Left lung (tissue), 10 donors: Measurements from ENCODE around the gene WIZ. TPM values are rescaled to one million over a fixed set of nuclear protein-coding genes. Genes with fewer than 3 reads are reported as not detected.

Source experiments
- ATAC-seq: fragments of 200-7000 bp; cut with Tn5 transposase; one replicate; pipeline ENCODE4 v1.9.1; 2020; ENCODE audit warnings: moderate library complexity
- DNase-seq, 4 donors: peaks; one replicate each; pipeline ENCODE4 v3.0.0-alpha.2; 2013 to 2020
- H3K27ac ChIP-seq, 2 donors: fragments of 200-600 bp; sonication (generic) in 1 of 2; one replicate each; pipeline versions ENCODE4 v1.5.0 to v1.8.0; 2020 to 2021
- H3K27me3 ChIP-seq, 2 donors: fragments of 200-600 bp; sonication (generic) in 1 of 2; one replicate each; pipeline versions ENCODE4 v1.5.0 to v1.8.0; 2020 to 2021
- H3K36me3 ChIP-seq, 2 donors: fragments of 200-600 bp; sonication (generic) in 1 of 2; one replicate each; pipeline versions ENCODE4 v1.5.0 to v1.8.0; 2020 to 2021
- H3K4me1 ChIP-seq, 2 donors: fragments of 200-600 bp; one replicate each; pipeline ENCODE4 v1.8.0; 2021
- H3K4me3 ChIP-seq, 2 donors: fragments of 200-600 bp; sonication (generic) in 1 of 2; one replicate each; pipeline versions ENCODE4 v1.5.0 to v1.8.0; 2020 to 2021; ENCODE audit warnings: mild to moderate bottlenecking in 1 of 2
- H3K9me3 ChIP-seq, 2 donors: fragments of 200-600 bp; sonication (generic) in 1 of 2; one replicate each; pipeline versions ENCODE4 v1.5.0 to v1.8.0; 2020 to 2021
- CTCF ChIP-seq, 2 donors: fragments of 200-600 bp; sonication (generic) in 1 of 2; IDR thresholded peaks; one replicate each; pipeline versions ENCODE4 v1.5.0 to v1.8.0; 2021; ENCODE audit warnings: antibody characterized with exemption in 2 of 2
- intact Hi-C, 2 donors: fragments of 100-400 bp; cut with DNase I; formaldehyde crosslinking; loops; one replicate each; pipeline versions ENCODE4 v1.11.2 to v1.14.2; 2022
- polyA plus RNA-seq, 6 donors: library from polyadenylated mRNA; unstranded; fragments of 120-200 nt; gene quantifications; one replicate each; pipeline ENCODE4 v1.2.1, GENCODE V29; 2013; ENCODE audit not compliant: insufficient read length in 6 of 6
- total RNA-seq, 2 donors: library from RNA; stranded (reverse); fragmentation: NEBNext Ultra II Directional; extraction: Animal tissue kit (Norgen Biotek cat#: 25700); gene quantifications; one replicate each; pipeline ENCODE4 v1.2.1, GENCODE V29; 2021
- donor health status: DM: no; HTN: yes; CAD: no.
- donor health status: DM: no; HTN: no; CAD: no.

WIZ gene
- total and polyA plus RNA-seq, 8 donors, result 21.5 to 36.4 (median 29.7) TPM

DNA sequence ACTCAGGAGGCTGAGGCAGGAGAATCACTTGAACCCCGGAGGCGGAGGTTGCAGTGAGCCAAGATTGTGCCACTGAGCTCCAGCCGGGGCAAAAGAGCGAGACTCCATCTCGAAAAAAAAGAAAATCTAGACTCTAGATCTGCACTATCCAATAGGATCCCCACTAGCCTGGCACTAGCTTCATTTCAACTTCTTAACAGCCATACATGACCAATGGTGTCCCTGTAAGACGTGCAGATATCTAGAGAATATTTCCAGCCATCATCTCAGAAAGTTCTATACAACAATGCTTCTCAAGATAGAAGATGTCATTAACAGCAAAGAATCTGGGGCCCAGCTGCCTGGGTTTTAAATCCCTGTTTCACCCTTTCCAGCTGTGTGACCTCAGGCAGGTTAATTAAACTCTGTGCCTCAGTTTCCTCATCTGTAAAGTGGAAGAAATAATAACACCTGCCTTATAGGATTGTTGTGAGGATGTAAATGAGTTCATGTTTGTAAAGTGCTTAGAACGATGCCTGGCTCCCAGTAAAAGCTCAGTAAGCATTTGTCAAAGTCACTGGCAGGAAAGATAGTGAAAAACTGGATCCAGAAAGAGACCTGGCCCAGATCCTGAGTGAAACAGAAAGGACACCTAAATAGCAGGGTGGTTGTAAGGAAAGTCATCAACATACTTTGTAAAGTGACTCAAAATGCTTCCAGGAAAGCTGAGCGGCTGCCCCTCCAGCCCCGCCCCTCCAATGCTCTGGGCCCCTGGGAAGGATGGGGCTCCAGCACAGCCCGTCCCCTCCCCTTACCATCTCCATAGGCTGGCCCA lies 13.5 kb downstream of the WIZ start:
- H3K4me1 ChIP-seq, result peaks cover 11 to 17% of the 10 kb centered on the region in 2 donors
- TF ChIP-seq CTCF (IDR thresholded peaks at IDR 0.05), result no peak
- DNase-seq (no peak), ATAC-seq (no peak)
- intact Hi-C loops, result no loop called here
- H3K27me3 ChIP-seq, result no peaks in the 10 kb centered on the region
- H3K27ac ChIP-seq, result no peak overlapping the region
- peaks cover 0 to 24% of the 10 kb centered on the region in 2 donors for H3K36me3 ChIP-seq
- H3K4me3 ChIP-seq, result no peak overlapping the region
- H3K9me3 ChIP-seq, result no peaks in the 10 kb centered on the region

- Histone ChIP-seq H3K9me3 (no peaks in the 10 kb centered on the region), H3K27ac (peak overlapping the region; percentile 90 to 93), H3K36me3 (peaks cover 0 to 29% of the 10 kb centered on the region in 2 donors), H3K4me1 (peaks cover 16 to 38% of the 10 kb centered on the region in 2 donors), H3K27me3 (no peaks in the 10 kb centered on the region), H3K4me3 (peak overlapping the region in 1 of 2 donors; percentile 76)
- intact Hi-C loops, result no loop called here
- TF ChIP-seq CTCF (IDR thresholded peaks at IDR 0.05), result no peak
- no peak for ATAC-seq
- no peak for DNase-seq
These were observed 16.2 kb downstream of the WIZ start for GRCh38 chr19:15433519-15434069.

GRCh38 chr19:15432629-15433518 lies 16.9 kb downstream of the WIZ start:
- intact Hi-C loops, result no loop called here
- TF ChIP-seq CTCF (IDR thresholded peaks at IDR 0.05), result no peak

DNA sequence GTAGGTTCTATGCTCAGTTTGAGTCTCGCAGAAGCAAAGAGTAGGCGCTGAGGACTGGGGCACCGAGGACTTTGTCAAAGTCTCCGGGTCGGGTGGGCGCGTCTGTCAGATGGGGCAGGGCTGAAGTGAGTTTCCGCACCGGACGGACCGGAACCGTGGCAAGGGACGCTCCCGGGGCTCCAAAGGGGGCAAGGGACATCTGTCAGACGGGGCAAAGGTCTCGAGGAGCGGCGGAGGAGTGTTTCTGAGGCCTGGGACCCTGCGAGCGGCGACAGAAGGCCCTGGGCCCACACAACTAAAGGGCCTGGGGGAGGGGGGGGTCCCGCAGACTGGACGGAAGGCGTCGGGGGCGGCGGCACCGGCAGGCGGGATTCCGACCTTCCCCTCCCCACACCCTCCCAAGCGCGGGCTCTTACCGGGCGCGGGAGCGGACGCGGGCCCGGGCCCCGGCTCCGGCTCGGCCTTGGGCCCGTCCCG lies 17.7 kb downstream of the WIZ start:
- peaks cover 0 to 35% of the 10 kb centered on the region in 2 donors for H3K36me3 ChIP-seq
- H3K4me3 ChIP-seq, result peak overlapping the region; percentile 61 to 76
- ATAC-seq, result no peak
- no peak for TF ChIP-seq CTCF (IDR thresholded peaks at IDR 0.05)
- intact Hi-C loops, result no loop called here
- no peak for DNase-seq
- peaks cover 16 to 38% of the 10 kb centered on the region in 2 donors for H3K4me1 ChIP-seq
- peak overlapping the region in 1 of 2 donors; percentile 69 for H3K27ac ChIP-seq
- H3K27me3 ChIP-seq, result no peaks in the 10 kb centered on the region
- H3K9me3 ChIP-seq, result no peaks in the 10 kb centered on the region

More at GRCh38 chr19:15432629-15433518, 16.9 kb downstream of the WIZ start:
- Histone ChIP-seq H3K9me3 (no peaks in the 10 kb centered on the region), H3K27ac (peak overlapping the region; percentile 90 to 93), H3K36me3 (peaks cover 0 to 27% of the 10 kb centered on the region in 2 donors), H3K4me3 (peak overlapping the region; percentile 76 to 88), H3K4me1 (peaks cover 16 to 38% of the 10 kb centered on the region in 2 donors), H3K27me3 (no peaks in the 10 kb centered on the region)
- peak; percentile 88 to 100 (median 93) for DNase-seq
- ATAC-seq, result peak; percentile 98
